Eye (tissue), 1 donor: ENCODE data around the gene CBX8.
A peak's percentile ranks its signal among the peaks of the same experiment; 100 is the strongest.

Source experiments
- DNase-seq: peaks from one replicate; pipeline ENCODE4 v3.0.0-alpha.2; 2015

Gene CBX8

GRCh38 chr17:79819085-79819484 is 22.2 kb upstream of the CBX8 start:
- DNase-seq, result no peak

DNA sequence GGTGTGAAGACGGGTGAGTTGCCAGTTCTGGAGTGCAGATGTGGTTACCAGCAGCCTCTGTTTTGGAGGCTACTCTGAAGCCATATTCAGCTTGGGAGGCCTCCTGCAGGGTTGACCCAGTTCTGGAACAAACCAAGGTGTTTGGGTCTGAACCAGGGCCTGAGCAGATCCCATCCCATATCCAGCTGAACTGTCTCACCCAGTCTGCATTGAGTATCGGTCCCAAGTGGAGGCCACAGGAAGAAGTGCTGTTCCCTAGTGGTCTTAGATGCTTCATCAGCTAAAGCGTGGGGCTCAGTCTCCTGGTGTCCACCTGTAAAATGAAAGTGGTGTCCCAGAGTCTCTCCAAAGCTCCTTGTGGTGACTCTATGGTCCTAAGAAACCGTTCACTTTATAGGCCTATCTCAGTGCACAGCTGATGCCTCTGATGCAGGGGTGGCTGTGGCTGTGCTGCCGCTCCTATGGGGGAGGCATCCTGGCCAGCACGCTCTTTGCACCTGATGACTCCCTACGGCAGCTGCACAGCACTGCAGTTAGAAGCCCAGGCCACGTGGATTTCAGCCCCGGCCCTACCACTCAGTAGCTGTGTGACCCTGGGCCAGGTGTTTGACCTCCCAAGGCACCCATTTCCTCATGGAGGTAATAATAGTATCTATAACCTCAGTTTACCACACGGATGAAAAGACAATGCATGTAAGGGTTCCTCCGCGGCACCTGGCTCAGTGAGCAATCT is 21.3 kb upstream of the CBX8 start:
- DNase-seq, result no peak

DNA sequence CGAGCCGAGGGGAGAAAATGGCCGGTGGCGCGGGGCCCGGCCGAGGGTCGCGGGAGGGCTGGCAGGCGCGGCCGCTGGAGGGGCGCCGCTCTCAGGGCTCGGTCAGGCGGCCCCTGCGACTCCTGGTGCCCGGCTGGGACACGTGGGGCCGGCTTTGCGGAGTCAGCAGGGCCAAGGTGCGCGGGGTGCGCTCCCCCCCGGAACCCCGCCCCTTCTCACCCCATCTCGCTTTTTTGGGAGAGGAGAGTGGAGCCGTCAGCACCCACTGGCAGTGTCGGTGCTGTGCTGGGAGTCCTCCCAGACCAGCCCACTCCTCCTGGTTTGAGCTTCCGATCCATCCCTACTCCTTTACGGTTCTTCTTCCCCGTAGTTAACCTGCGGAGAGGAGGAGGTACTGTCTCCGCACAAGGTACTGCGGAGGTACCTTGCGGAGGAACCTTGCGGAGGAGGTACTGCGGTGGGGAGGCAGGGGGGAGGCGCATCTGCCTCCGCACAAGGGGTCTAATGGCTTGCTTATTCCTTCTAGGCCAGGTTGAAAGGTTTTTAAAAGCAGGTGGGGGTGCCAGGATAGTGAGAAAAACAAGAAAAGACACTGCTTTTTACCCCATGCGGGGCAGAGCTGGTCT is 19.1 kb upstream of the CBX8 start:
- no peak for DNase-seq

DNA sequence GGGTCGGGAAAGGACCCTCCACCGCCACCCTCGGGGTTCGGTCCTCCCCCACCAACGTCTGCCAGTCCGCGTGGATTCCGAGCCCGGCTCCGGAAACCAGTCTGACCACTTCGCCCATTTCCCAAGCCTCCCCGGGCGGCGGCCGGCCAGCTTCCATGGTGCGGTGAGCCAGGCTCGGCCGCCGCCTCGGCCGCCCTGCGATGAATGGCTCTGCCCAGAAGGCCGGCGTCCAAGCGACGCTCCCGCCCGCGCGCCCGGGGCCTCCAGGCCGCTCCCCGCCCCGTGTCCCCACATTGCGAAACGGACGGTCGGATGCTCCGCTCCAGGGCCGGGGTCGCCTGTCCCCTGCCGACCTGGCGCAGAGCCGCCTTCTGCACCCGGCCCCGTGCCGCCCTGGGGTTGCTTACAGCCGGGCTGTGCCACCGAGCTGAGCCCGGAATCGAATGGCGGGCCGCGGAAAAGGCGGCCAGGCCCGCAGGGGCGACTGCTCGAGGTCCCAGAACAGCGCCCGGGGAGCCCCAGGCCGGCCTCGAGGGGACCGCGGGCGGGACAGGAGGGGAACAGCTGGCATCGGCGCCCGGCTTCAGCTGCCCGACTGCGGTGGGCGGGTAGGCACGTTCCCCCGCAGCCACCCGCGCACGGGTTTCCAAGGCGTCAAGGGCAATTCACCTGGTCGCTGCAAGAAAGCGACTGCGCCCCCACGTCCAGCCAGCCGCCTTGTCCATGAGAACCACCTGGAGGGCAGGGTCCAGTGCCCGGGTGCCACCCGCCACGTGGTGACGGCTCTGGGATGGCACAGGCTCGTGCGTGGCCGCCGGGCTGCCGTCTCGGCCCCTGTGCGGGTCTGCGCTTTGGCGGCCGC is 18.3 kb upstream of the CBX8 start:
- peak; percentile 63 for DNase-seq

- DNase-seq, result peak; percentile 60
Measured at GRCh38 chr17:79814127-79814973, 17.5 kb upstream of the CBX8 start.

- peak; percentile 50 for DNase-seq
Measured at GRCh38 chr17:79813297-79814126, 16.6 kb upstream of the CBX8 start.

GRCh38 chr17:79812353-79813258 is 15.7 kb upstream of the CBX8 start:
- peak; percentile 72 for DNase-seq

GRCh38 chr17:79811868-79812352 is 15.0 kb upstream of the CBX8 start:
- DNase-seq, result peak; percentile 73

DNA sequence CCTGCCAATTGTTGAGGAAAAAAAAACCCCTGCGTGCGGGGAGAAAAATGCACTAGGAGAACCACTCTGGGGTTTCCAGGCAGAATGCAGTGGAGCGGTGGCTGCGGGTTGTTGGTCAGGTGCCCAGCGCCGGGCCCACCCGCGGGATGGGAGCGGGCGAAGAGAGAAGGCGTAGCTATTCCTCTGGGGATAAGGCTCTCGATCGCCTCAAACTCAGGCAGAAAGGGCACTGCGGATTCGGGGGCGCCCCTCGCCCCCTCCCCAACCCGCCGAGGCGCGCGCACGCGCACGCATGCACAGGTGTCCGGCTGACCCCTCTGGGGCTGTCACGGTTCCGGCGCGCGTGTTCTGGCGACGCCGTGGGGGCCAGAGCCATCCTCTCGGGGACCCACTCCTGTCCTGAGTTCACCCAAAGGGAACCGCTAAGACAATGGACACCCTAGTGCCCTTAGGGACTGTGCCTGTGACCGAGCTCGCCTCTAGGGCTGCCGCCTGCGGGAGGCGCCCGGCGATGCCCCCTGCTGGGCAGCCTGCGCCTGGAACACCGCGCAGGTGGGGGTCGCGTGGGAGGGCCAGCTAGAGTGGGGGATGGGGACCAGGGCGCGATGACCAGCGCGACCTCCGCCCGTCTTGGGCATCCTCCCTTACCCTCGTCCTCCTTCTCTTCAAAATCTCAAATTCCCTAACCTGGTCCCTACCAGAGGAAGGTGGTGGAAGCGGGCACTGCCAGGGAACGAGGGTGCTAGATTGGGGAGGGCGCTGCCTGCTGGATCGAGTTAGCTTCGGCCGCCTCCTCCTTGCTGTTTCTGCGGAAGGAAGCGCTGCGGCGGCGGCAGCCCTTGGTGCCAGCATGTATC is 14.4 kb upstream of the CBX8 start:
- peak; percentile 73 for DNase-seq

- peak; percentile 90 for DNase-seq
Measured at GRCh38 chr17:79810130-79811010, 13.5 kb upstream of the CBX8 start.

GRCh38 chr17:79809530-79810129 is 12.8 kb upstream of the CBX8 start:
- DNase-seq, result peak; percentile 57

DNA sequence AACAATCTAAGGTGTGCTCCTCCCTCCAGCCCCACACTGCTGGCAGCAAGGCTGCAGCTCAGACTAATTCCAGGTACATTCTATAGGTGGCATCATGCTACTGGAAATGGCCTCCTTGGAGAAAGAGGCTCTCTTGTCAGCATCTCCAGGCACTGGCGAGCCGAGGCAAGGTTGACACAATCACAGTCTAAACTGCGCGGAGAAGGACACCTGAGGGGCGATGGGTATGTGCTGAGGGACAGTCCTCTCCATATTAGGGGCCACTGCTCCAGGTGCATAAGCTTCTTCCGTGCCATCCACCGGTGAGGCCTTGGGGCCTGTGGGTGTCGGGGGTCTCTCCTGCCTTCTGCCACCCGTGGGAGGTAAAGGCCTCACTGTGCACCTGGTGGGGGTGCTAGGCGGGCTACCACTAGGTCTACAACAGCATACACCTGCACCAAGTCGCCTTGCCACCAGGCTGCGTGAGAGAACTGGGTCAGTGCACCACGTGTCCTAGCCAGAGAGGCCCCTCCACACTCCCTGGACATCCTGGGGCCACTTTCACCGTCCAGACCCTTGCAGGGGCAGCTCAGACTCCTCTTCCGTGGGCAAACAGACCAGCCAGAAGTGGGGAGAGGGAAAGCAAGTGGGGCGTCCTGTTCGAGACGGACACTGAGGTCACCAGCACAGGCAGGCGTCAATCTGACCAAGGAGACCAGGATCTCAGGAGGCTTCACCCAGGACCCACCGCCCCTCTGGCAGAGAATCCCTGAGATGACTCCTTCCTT is 12.1 kb upstream of the CBX8 start:
- DNase-seq, result peak; percentile 67

- peak; percentile 15 for DNase-seq
Measured at GRCh38 chr17:79806863-79807720, 10.2 kb upstream of the CBX8 start.

- peak; percentile 3 for DNase-seq
Measured at GRCh38 chr17:79806446-79806760, 9.5 kb upstream of the CBX8 start.

DNA sequence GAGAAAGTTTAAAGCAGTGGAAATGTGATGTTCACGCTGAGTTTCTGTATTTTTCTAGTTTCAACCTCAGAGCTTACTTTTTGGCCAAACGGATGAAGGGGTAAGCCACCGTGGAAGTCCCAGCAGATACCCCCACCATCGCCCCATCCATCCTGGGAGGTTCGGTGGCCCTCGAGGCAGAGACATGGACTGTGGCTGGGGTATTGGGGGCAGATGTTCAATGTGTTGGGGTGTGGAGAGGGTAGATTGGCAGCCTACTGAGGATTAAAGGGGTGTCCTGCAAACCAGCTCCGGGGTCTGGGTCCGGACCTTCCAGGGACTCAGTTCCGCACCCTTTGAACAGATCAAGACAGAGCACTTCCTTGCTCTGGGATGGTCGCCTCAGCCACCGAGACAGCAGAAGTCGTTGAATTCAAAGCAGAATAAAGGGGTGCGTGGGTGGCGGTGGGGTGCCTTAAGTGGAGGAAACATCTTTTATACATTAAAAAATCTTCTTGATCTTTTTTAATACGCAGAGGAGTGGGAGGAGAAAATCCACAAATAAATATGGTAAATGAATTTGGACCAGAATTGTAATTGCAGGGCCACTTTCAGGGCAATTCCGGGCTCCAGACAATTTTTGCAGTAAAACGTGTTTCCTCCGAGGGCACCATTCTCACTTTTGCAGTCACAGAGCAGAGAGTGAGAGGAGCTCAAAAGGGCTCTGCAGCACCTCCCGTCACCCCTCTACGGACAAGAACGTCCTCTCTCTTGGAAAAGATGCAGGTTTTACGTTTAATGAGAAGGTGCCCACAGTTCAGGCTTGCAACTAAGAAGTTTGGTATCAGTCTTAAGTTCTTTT is 8.2 kb upstream of the CBX8 start:
- DNase-seq, result peak; percentile 31
